A549 (cell line): ENCODE measurements around the gene MEF2A.

Source experiments
- CTCF ChIP-seq: fragments of >200 bp; sonication (Bioruptor Twin); formaldehyde crosslinking; IDR thresholded peaks from 3 replicates; pipeline ENCODE4 v1.5.1; 2016
- ELK1 ChIP-seq: fragments of 150-350 bp; IDR thresholded peaks from 2 replicates; pipeline ENCODE4 v1.6.1; 2014; ENCODE audit warnings: low read depth, mild to moderate bottlenecking, low read length
- HOXB5 ChIP-seq: fragments of 250-450 bp; sonication (Bioruptor Pico); IDR thresholded peaks from 2 replicates; pipeline ENCODE4 v1.5.0; 2020; ENCODE audit warnings: mild to moderate bottlenecking, moderate library complexity
- MAX ChIP-seq: IDR thresholded peaks from 2 replicates; pipeline ENCODE4 v1.6.1; 2012
- POLR2A ChIP-seq: IDR thresholded peaks from 2 replicates; pipeline ENCODE4 v1.6.1; 2012; ENCODE audit warnings: mild to moderate bottlenecking, low read length
- TP53 ChIP-seq: fragments of 250-450 bp; sonication (Bioruptor Pico); IDR thresholded peaks from 2 replicates; pipeline ENCODE4 v1.5.0; 2021; ENCODE audit warnings: mild to moderate bottlenecking, moderate library complexity
- ZFP36 ChIP-seq: fragments of 450-650 bp; IDR thresholded peaks from 2 replicates; pipeline ENCODE4 v1.6.1; 2014; ENCODE audit warnings: borderline replicate concordance; ENCODE audit not compliant: partially characterized antibody

- TF ChIP-seq HOXB5 (CRISPR knock-in tag) (no peak), ZFP36 (no peak), CTCF (no peak), TP53 (no peak), MAX (no peak), POLR2A (no peak), ELK1 (no peak)
These were observed 19.2 kb upstream of the MEF2A start for GRCh38 chr15:99546441-99547100.
